NCI-H1930 (cell line): ENCODE data around the gene NUBP2.

Source experiments
- DNase-seq, 2 experiments: peaks; one replicate each; lab custom pipeline; 2025; lab: John Stamatoyannopoulos, UW

NUBP2 gene

GRCh38 chr16:1828645-1829410 lies 46.1 kb downstream of the NUBP2 start:
- DNase-seq: no peak

- no peak for DNase-seq
These were observed 47.5 kb downstream of the NUBP2 start for GRCh38 chr16:1830213-1830612.

- DNase-seq: no peak
These were observed 48.7 kb downstream of the NUBP2 start for GRCh38 chr16:1831186-1832075.

GRCh38 chr16:1832838-1833454 lies 50.2 kb downstream of the NUBP2 start:
- no peak for DNase-seq

GRCh38 chr16:1834096-1834495 lies 51.3 kb downstream of the NUBP2 start:
- no peak for DNase-seq
